ENCODE measurements around the gene DSTN.

DNA sequence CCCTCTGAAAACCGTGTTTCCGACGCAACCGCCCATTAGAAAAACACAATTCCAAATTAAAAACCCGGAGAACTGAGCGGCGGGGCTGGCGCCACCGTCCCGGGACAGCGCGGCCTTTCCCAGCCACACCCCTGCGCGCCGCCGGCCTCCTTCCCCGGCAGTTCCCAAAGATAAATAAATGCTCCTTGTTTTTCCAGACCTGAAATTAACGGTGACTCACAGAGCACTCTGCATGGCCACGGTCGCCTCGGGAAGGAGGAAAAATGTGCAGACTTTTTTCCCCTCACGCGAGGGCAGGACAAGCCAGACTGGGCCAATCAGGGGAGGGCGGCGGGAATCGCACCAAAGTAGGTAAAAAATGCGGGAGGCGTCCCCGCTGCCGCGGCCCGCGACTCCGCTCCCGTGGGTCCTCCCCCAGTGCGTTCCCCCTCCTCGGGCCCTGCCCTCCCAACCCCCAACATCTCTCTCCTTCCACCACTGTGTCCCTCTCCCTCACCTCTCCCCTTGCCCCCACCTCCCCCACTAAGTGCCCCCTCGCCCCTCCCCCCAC, 828 bp upstream of the DSTN start:
- TF ChIP-seq CHD4 (IDR thresholded peaks at IDR 0.05; ENCODE audit: insufficient read depth, insufficient replicate concordance, low read depth, low read length, poor library complexity, severe bottlenecking), result no peak
- TF ChIP-seq, protein P1, sequence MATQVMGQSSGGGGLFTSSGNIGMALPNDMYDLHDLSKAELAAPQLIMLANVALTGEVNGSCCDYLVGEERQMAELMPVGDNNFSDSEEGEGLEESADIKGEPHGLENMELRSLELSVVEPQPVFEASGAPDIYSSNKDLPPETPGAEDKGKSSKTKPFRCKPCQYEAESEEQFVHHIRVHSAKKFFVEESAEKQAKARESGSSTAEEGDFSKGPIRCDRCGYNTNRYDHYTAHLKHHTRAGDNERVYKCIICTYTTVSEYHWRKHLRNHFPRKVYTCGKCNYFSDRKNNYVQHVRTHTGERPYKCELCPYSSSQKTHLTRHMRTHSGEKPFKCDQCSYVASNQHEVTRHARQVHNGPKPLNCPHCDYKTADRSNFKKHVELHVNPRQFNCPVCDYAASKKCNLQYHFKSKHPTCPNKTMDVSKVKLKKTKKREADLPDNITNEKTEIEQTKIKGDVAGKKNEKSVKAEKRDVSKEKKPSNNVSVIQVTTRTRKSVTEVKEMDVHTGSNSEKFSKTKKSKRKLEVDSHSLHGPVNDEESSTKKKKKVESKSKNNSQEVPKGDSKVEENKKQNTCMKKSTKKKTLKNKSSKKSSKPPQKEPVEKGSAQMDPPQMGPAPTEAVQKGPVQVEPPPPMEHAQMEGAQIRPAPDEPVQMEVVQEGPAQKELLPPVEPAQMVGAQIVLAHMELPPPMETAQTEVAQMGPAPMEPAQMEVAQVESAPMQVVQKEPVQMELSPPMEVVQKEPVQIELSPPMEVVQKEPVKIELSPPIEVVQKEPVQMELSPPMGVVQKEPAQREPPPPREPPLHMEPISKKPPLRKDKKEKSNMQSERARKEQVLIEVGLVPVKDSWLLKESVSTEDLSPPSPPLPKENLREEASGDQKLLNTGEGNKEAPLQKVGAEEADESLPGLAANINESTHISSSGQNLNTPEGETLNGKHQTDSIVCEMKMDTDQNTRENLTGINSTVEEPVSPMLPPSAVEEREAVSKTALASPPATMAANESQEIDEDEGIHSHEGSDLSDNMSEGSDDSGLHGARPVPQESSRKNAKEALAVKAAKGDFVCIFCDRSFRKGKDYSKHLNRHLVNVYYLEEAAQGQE (IDR thresholded peaks at IDR 0.05; ENCODE audit: borderline replicate concordance), result no peak
- TF ChIP-seq, protein P1 (CRISPR knock-in tag; IDR thresholded peaks at IDR 0.05; ENCODE audit: low read depth), result no peak
- TF ChIP-seq, protein P2, sequence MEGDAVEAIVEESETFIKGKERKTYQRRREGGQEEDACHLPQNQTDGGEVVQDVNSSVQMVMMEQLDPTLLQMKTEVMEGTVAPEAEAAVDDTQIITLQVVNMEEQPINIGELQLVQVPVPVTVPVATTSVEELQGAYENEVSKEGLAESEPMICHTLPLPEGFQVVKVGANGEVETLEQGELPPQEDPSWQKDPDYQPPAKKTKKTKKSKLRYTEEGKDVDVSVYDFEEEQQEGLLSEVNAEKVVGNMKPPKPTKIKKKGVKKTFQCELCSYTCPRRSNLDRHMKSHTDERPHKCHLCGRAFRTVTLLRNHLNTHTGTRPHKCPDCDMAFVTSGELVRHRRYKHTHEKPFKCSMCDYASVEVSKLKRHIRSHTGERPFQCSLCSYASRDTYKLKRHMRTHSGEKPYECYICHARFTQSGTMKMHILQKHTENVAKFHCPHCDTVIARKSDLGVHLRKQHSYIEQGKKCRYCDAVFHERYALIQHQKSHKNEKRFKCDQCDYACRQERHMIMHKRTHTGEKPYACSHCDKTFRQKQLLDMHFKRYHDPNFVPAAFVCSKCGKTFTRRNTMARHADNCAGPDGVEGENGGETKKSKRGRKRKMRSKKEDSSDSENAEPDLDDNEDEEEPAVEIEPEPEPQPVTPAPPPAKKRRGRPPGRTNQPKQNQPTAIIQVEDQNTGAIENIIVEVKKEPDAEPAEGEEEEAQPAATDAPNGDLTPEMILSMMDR (IDR thresholded peaks at IDR 0.05 in 2 of 3, conservative IDR thresholded peaks at IDR 0.05 in 1 of 3; ENCODE audit: insufficient read depth in 2 of 3, low read depth in 1 of 3, low read length in 3 of 3), result no peak
- TF ChIP-seq, protein P3, sequence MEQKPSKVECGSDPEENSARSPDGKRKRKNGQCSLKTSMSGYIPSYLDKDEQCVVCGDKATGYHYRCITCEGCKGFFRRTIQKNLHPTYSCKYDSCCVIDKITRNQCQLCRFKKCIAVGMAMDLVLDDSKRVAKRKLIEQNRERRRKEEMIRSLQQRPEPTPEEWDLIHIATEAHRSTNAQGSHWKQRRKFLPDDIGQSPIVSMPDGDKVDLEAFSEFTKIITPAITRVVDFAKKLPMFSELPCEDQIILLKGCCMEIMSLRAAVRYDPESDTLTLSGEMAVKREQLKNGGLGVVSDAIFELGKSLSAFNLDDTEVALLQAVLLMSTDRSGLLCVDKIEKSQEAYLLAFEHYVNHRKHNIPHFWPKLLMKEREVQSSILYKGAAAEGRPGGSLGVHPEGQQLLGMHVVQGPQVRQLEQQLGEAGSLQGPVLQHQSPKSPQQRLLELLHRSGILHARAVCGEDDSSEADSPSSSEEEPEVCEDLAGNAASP (IDR thresholded peaks at IDR 0.05), result no peak
- TF ChIP-seq KLF13 (tag; IDR thresholded peaks at IDR 0.05; ENCODE audit: borderline replicate concordance, low read depth), result no peak
- TF ChIP-seq SAFB2 (IDR thresholded peaks at IDR 0.05; ENCODE audit: borderline replicate concordance, low read depth, low read length, severe bottlenecking), result no peak
- no peak for TF ChIP-seq SIX5 (IDR thresholded peaks at IDR 0.05; ENCODE audit: borderline replicate concordance in 1 of 2, insufficient read depth in 1 of 2, low read depth in 1 of 2, low read length in 2 of 2)
- TF ChIP-seq POLR2AphosphoS2 (IDR thresholded peaks at IDR 0.05; ENCODE audit: low read length), result no peak
- TF ChIP-seq ZNF175 (CRISPR knock-in tag; IDR thresholded peaks at IDR 0.05; ENCODE audit: low read depth), result no peak
- TF ChIP-seq HEY1 (CRISPR knock-in tag; IDR thresholded peaks at IDR 0.05; ENCODE audit: borderline replicate concordance), result no peak
- TF ChIP-seq, protein P4, sequence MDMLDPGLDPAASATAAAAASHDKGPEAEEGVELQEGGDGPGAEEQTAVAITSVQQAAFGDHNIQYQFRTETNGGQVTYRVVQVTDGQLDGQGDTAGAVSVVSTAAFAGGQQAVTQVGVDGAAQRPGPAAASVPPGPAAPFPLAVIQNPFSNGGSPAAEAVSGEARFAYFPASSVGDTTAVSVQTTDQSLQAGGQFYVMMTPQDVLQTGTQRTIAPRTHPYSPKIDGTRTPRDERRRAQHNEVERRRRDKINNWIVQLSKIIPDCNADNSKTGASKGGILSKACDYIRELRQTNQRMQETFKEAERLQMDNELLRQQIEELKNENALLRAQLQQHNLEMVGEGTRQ (CRISPR knock-in tag; IDR thresholded peaks at IDR 0.05), result no peak
- no peak for TF ChIP-seq ERF (CRISPR knock-in tag; IDR thresholded peaks at IDR 0.05)
- no peak for TF ChIP-seq JUNB (CRISPR knock-in tag; conservative IDR thresholded peaks at IDR 0.05)
- TF ChIP-seq ZNF436 (CRISPR knock-in tag; IDR thresholded peaks at IDR 0.05), result no peak
